Lung (tissue), 12 donors: ENCODE measurements around the gene PLA2G2F. TPM values are rescaled to one million over a fixed set of nuclear protein-coding genes. Genes with fewer than 3 reads are reported as not detected.

ENCODE experiments used
- ATAC-seq: fragments of 200-7000 bp; cut with Tn5 transposase; one replicate; pipeline ENCODE4 v1.9.1; 2020; ENCODE audit warnings: moderate number of reproducible peaks; ENCODE audit not compliant: insufficient read depth, low FRiP score
- DNase-seq, 3 donors: peaks; one replicate each; pipeline ENCODE4 v3.0.0-alpha.2; 2013 to 2017
- H3K27ac ChIP-seq, 2 donors: one replicate each; pipeline ENCODE4 v1.5.1; 2013; ENCODE audit warnings: mild to moderate bottlenecking in 2 of 2, moderate library complexity in 2 of 2, control low read depth in 1 of 2, inconsistent platforms in 1 of 2, low read depth in 1 of 2, low read length in 1 of 2
- H3K27me3 ChIP-seq, 3 donors: one replicate each; pipeline ENCODE4 v1.5.1; 2013; ENCODE audit warnings: low read length in 2 of 3; ENCODE audit not compliant: control insufficient read depth in 3 of 3, insufficient read depth in 3 of 3
- H3K36me3 ChIP-seq, 4 donors: one replicate each; pipeline ENCODE4 v1.5.1; 2013; ENCODE audit warnings: low read length in 4 of 4, mild to moderate bottlenecking in 1 of 4, moderate library complexity in 1 of 4; ENCODE audit not compliant: control insufficient read depth in 4 of 4, insufficient read depth in 4 of 4
- H3K4me1 ChIP-seq, 5 donors: one replicate each; pipeline ENCODE4 v1.5.1; 2013; ENCODE audit warnings: low read length in 5 of 5, mild to moderate bottlenecking in 2 of 5, moderate library complexity in 1 of 5; ENCODE audit not compliant: control insufficient read depth in 5 of 5, insufficient read depth in 5 of 5
- H3K4me3 ChIP-seq: one replicate; pipeline ENCODE4 v1.5.1; 2013; ENCODE audit warnings: mild to moderate bottlenecking, control low read depth, moderate library complexity
- H3K9ac ChIP-seq, 2 donors: one replicate each; pipeline ENCODE4 v1.5.1; 2013; ENCODE audit warnings: low read length in 2 of 2, control low read depth in 1 of 2; ENCODE audit not compliant: insufficient read depth in 1 of 2
- H3K9me3 ChIP-seq, 4 donors: one replicate each; pipeline ENCODE4 v1.5.1; 2013; ENCODE audit warnings: low read length in 3 of 4, mild to moderate bottlenecking in 1 of 4, moderate library complexity in 1 of 4; ENCODE audit not compliant: control insufficient read depth in 4 of 4, insufficient read depth in 3 of 4
- WGBS, 2 donors: extraction: QIAGEN DNeasy Blood & Tissue Kit; methylation state at CpG; one replicate each; pipeline ENCODE4 v1.1.7; 2013; 5-methylcytosine and 5-hydroxymethylcytosine counted together
- polyA plus RNA-seq, 2 donors: library from polyadenylated mRNA; stranded (reverse); fragments of 200-250 nt; gene quantifications; one replicate each; pipeline ENCODE4 v1.2.1, GENCODE V29; 2013
- total RNA-seq, 2 donors: library from RNA; depleted of rRNA in 1 of 2; stranded (reverse); fragments of >200 nt in 1 of 2; gene quantifications; one replicate each; pipeline ENCODE4 v1.2.1, GENCODE V29; 2014 to 2021
- TF ChIP-seq, protein P1 (sequence below): IDR thresholded peaks from 2 replicates; pipeline ENCODE4 v1.5.1; 2012; ENCODE audit warnings: mild to moderate bottlenecking; ENCODE audit errors: control extremely low read depth, extremely low read depth
- donor health status: control.
- donor health status: control.
- donor health status: Bipolar disorder and iron deficiency.
- donor health status: healthy.
- donor health status: DM: yes; HTN: yes; CAD: no.

Gene PLA2G2F
- total and polyA plus RNA-seq, 4 donors, result not detected

DNA sequence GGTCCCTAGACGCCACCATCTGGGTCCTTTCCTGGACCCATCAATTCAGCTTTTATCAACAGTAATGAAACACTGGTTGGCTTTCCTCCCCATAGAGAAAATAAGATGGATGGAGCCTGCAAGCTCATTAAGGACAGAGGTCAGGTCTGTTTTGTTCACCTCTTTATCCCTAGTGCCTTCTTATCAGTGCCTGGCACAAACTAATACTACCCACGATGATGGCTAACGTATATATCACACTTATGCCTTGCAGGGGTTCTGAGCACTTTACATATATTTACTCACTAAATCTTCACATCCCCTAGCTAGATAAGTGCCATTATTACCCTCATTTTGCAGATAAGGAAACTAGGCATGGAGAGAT is 41.7 kb downstream of the PLA2G2F start:
- Histone ChIP-seq H3K9ac (no peak overlapping the region), H3K27me3 (peaks cover 0 to 7% (median 0%) of the 10 kb centered on the region in 3 donors), H3K4me3 (no peak overlapping the region), H3K4me1 (peaks cover 0 to 3% (median 0%) of the 10 kb centered on the region in 5 donors), H3K36me3 (no peaks in the 10 kb centered on the region), H3K27ac (no peak overlapping the region), H3K9me3 (peaks cover 0 to 5% (median 0%) of the 10 kb centered on the region in 4 donors)
- ATAC-seq (no peak), DNase-seq (no peak)
- TF ChIP-seq, protein P1, sequence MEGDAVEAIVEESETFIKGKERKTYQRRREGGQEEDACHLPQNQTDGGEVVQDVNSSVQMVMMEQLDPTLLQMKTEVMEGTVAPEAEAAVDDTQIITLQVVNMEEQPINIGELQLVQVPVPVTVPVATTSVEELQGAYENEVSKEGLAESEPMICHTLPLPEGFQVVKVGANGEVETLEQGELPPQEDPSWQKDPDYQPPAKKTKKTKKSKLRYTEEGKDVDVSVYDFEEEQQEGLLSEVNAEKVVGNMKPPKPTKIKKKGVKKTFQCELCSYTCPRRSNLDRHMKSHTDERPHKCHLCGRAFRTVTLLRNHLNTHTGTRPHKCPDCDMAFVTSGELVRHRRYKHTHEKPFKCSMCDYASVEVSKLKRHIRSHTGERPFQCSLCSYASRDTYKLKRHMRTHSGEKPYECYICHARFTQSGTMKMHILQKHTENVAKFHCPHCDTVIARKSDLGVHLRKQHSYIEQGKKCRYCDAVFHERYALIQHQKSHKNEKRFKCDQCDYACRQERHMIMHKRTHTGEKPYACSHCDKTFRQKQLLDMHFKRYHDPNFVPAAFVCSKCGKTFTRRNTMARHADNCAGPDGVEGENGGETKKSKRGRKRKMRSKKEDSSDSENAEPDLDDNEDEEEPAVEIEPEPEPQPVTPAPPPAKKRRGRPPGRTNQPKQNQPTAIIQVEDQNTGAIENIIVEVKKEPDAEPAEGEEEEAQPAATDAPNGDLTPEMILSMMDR, result no peak
- 70 to 82% methylated on average over 3 of the region's 3 CpGs for WGBS, 2 donors

DNA sequence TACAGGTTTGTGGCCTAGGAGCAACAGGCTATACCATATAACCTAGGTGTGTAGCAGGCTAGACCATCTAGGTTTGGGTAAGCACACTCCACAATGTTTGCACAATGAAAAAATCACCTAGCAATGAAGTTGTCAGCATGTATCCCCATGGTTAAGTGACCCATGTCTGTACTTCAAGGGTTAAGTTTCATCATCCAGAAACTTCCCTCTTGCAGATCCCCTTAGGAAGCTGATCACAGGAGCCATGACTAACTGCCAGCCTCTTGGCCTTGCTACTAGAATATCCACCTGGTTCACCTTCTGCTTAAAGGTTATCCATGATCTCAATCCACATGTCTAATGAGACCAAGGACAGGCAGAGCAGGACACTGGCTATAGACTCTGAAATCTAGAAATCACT is 43.3 kb downstream of the PLA2G2F start:
- no peak for DNase-seq
- no peaks in the 10 kb centered on the region for H3K36me3 ChIP-seq

DNA sequence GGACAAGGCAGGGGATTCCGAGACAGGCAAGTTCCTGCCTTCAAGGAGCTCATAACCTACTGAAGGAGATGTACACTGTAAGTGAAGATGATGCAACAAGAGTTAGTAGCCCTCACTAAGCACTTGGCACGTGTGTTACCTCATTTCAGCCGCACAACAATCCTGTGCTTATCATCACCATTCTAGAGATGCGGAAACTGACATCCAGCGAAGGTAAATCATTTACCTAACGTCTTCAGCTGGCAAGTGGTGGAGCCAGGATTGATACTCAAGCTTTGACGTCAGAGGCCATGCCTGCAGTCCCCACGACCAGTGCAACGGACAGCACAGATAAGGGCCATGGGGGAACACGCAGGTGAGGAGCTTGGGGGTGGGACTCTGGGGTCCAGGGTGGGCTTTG is 43.9 kb downstream of the PLA2G2F start:
- peaks cover 0 to 15% (median under 1%) of the 10 kb centered on the region in 5 donors for H3K4me1 ChIP-seq
- H3K27ac ChIP-seq, result no peak overlapping the region
- H3K9ac ChIP-seq, result no peak overlapping the region
- H3K27me3 ChIP-seq, result peaks cover 0 to 7% (median 0%) of the 10 kb centered on the region in 3 donors
- WGBS, 2 donors, result 83 to 85% methylated on average over 10 of the region's 10 CpGs
- ATAC-seq (no peak), DNase-seq (no peak)
- H3K36me3 ChIP-seq, result no peaks in the 10 kb centered on the region
- H3K9me3 ChIP-seq, result peaks cover 0 to 5% (median 0%) of the 10 kb centered on the region in 4 donors
- no peak overlapping the region for H3K4me3 ChIP-seq
- TF ChIP-seq, protein P1, result no peak

More for the DNA sequence above, 43.3 kb downstream of the PLA2G2F start:
- Histone ChIP-seq H3K4me3 (no peak overlapping the region), H3K27ac (no peak overlapping the region), H3K4me1 (peaks cover 0 to 15% (median 0%) of the 10 kb centered on the region in 5 donors), H3K27me3 (peaks cover 0 to 7% (median 0%) of the 10 kb centered on the region in 3 donors), H3K9me3 (peaks cover 0 to 5% (median 0%) of the 10 kb centered on the region in 4 donors), H3K9ac (no peak overlapping the region)
- TF ChIP-seq, protein P1, result no peak
- no peak for ATAC-seq
